A172 (cell line): Measurements from ENCODE around the gene MYZAP. TPM values are rescaled to one million over a fixed set of nuclear protein-coding genes. Genes with fewer than 3 reads are reported as not detected.
A peak's percentile ranks its signal among the peaks of the same experiment; 100 is the strongest.

ENCODE experiments used
- DNase-seq: peaks from one replicate; pipeline ENCODE4 v3.0.0-alpha.2; 2015; ENCODE audit warnings: low spot score
- total RNA-seq: library from RNA; depleted of rRNA; stranded (reverse); fragments of >200 nt; shearing (Covaris generic); gene quantifications from 2 replicates; pipeline ENCODE4 v1.2.3, GENCODE V29; 2014

The MYZAP gene
- total RNA-seq, 1 experiment from 2014 or later, result 4.3 TPM

DNA sequence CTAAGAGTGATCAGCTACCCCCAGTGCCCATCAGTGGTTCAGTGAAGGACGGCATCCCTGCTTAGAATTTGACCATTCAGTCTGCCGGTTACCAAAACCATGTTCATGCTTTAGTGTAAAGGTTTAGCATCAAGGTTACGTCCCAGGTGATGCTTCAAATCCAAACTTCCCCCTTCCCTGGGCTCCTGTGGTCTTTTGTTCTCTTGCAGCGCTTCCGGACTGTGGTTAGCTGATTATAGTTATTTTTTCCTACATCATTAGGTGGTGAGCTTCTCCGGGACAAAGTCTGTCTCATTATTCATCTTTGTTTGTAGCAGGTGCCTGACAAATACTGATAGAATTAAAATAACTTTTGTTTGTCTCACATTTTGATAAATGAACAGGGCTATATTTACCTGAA lies 28.3 kb upstream of the MYZAP start:
- no peak for DNase-seq

DNA sequence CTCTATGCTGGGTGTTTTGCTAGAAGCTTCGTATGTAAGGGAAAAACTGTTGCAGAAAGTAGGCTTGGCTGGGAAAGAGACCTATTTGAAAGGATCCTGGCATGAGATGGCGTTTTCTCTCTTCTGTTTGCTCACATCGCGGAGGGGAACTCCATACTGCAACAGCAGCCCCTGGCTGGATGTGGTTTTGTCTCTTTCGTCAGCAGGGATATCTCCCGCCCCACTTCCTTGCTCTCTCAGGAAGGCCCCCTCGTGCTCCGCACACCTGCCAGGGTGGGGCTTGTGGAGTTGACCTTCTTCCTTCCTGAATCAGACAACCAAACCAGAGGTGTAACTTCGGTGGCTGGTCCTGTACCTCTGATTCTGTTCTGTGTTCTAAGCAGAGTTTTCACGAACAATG lies 26.4 kb upstream of the MYZAP start:
- DNase-seq, result no peak

DNA sequence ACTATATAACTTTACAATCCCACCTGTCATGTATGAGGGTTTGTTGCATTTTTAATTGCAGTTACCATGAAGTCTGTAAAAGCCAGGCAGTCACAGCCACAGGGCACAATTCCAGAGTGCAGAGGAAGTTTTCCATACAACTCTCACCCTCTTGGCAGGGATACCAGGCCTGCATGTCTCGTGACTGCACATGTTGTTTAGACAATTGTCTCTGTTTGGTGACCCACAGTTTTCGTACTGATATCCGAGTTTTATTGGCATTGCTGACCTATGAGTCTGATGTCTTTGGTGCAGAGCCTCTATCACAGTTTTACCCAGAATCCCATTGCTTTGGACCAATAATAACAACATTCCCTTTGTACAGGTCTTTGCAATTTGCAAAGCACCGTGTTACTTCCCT lies 24.9 kb upstream of the MYZAP start:
- peak; percentile 31 for DNase-seq

GRCh38 chr15:57567891-57568290 lies 23.8 kb upstream of the MYZAP start:
- DNase-seq, result no peak

DNA sequence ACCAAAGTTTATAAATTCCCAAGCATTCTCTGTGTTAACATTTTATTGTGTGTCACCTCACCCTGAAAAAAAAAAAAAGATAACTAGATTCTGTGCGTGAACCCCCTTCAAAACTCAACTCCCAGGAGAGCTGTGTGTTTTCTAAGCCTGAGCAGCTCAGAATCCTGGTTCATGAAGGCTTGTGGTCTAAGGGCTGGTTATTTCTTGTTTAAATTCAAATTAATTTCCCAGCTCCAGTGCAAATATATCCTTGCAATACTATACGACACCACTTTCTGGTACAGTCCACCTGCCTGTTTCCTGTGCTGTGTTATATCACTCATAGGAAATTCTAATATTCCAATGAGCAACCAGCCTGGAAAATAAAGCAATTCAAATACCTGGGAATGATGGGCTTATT lies 23.4 kb upstream of the MYZAP start:
- no peak for DNase-seq

- DNase-seq, result no peak
Measured at GRCh38 chr15:57570340-57570739, 21.4 kb upstream of the MYZAP start.

DNA sequence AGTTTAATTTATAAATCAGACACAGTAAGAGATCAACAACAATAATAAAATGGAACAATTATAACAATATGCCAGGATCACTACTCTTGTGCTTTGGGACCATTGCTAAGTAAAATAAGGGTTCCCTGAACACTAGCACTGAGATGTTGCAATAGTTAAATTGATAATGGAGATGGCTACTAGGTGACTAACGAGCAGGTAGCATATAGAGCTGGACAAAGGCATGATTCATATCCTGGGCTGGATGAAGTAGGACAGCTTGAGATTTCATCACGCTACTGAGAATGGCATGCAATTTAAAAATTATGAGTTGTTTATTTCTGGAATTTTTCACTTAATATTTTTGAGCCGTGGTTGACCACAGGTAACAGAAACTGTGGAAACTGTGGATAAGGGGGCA lies 20.7 kb upstream of the MYZAP start:
- peak; percentile 70 for DNase-seq

GRCh38 chr15:57571725-57572124 lies 20.0 kb upstream of the MYZAP start:
- DNase-seq, result no peak

DNA sequence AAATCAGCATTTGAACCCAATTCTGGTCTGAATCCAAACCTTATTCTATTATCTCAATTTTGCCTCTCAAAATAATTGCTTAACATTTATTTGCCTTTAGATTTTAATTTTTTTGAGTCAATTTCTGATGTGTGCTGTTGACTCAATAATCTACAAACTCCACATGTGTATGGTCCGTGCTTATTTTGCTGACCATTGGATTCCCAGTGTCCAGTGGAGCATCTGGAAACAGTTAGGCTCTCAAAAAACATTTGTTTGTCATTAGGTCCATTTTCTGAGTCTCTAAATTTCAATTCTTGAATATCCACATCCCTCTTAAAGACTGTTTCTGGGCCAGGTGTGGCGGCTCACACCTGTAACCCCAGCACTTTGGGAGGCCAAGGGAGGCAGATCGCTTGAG lies 19.2 kb upstream of the MYZAP start:
- no peak for DNase-seq

DNA sequence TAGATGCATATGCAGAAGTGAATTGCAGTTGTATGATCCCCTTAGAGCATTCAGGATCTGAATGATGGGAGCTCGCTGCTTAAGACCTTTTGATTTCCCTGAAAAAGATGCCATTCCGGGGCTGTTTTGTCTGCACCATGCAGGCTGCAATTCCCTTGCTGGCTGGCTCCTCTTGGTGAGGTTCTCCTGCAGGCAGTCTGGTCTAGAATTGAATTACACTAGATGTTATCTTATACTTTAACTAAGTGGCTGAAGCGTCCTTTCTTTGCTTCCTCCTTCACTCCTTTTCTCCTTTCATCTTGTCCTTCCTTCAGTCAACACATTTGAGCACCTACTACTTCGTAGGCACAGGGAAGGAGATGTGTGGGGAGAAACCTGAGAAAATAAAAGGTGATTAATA lies 18.6 kb upstream of the MYZAP start:
- no peak for DNase-seq

GRCh38 chr15:57575363-57575762 lies 16.3 kb upstream of the MYZAP start:
- no peak for DNase-seq

- DNase-seq, result no peak
Measured at GRCh38 chr15:57578288-57578900, 13.3 kb upstream of the MYZAP start.

GRCh38 chr15:57580428-57580827 lies 11.3 kb upstream of the MYZAP start:
- no peak for DNase-seq

DNA sequence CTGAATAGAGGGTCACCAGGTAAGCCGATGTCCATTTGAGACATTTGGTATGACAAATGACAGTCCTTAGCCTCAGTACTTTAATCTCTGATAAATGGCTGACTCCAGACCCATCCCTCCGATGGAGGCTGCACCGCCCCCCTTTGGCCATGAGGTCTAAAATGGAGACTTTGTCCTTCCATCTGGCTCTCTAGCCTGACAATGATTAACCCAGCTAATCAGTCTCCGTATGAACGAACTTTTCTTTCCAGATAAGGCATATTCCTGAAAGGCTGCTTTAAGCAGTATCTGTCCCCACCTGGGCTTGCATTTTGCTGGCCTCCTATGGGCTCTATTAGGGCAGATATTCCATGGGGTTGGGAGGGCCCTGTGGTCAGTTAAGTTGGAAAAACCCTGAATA lies 10.8 kb upstream of the MYZAP start:
- DNase-seq, result no peak

GRCh38 chr15:57582090-57582489 lies 9.6 kb upstream of the MYZAP start:
- DNase-seq, result no peak

DNA sequence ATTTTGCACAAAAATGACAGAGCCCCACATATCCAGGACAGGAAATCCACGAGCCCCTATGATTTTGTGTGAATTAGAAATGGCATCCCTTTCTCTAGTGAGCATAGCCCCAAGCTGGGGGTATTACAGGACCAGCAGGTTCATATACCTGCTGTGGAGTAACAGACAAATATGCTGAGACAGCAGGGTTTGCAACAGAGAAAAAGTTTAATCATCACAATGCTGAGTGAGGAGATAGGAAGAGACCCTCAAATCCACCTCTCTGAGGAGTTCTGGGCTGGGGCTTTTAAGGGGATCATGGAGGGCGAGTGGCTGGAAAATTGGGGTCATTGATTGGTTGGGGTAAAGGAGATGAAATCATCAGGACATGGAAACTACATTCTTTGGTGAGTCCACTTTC lies 8.4 kb upstream of the MYZAP start:
- no peak for DNase-seq

DNA sequence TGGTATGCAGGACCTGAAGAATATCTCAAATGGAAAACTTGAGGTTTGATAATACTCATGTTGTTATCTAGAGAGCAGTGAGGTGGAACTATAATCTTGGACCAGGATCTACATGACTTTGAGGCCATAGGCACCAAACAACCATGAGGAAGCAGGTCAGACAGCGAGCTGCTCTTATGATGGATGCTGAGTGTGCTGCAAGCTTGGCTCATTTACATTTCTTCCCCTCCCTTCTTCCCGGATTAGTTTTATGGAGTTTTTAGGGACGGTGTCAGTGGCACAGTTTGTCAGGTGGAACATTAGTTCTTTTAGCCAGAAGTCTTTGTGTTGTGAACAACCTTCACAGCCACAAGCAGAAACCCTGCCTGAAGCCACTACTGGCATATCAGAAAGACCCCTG lies 8.0 kb upstream of the MYZAP start:
- no peak for DNase-seq

DNA sequence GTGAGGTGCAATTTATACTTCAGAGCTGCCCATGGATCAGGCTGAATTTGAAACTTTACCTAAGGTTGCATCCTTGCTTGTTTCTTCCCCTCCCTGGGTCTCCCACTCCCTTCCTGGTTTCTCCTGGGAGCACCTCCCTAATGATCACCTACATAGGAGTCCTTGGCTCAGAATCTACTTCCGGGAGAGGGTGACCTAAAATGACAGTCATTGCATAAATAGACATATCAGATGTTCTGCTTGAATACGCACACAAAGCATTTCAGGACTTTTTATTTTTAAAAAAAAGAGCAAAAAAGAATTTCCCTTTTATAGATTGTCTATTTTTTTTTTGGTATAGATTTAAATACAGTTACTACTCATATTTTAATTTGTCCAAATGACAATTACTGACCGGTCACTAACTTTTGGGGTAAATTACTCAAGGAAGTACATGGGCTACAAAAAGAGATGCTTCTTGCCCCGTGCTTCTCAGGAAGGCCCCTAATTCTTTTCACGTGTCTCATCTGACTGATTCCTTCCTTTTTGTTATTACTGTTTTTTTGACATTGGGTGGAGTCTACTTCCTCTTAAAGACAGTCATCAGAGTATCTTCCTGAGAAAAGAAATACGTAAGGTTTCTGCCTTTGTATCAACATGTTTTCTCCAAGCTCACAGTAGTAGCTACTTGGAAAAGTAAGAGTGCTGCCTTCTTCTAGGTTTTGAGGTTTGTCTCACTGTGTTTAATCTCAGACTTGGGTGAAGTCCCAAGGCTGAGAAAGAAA lies 4.9 kb upstream of the MYZAP start:
- DNase-seq, result peak; percentile 36

- DNase-seq, result no peak
Measured at GRCh38 chr15:57589281-57589680, 2.4 kb upstream of the MYZAP start.

GRCh38 chr15:57589754-57590153 lies 1.9 kb upstream of the MYZAP start:
- no peak for DNase-seq

DNA sequence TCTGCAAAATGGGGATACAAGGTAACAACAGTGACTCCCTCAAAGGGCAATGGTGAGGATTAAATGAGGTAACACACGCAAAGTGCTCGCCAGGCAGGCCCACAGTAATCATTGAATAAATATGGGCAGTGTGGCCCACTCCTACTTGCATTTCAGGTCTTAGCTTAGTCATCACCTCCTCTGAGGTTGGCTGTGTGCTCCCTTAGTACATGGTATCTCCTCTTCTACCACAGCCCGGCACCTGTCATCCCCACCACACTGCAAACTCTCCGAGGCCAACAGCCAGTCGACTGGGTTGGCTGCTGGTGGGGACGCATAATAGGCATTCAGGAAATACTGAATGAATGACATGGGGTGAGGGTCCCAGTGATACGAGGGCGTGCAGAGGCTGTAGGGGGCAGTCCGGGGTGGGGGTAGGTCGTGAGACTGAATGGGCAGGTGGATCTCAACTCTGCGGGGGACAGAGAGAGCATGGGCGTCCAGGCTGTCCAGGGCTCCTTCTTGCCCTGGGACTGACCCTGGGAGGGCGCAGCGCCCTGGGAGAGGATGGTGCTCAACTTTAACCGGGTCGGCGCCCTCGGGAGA lies 375 bp upstream of the MYZAP start:
- DNase-seq, result no peak

- DNase-seq, result no peak
Measured at GRCh38 chr15:57592426-57592825, 722 bp downstream of the MYZAP start.

- DNase-seq, result no peak
Measured at GRCh38 chr15:57592836-57593420, 1.2 kb downstream of the MYZAP start.
